Esophagus (tissue), 2 donors: ENCODE data around the gene NUDT22. TPM values are rescaled to one million over a fixed set of nuclear protein-coding genes. Genes with fewer than 3 reads are reported as not detected.
A peak's percentile ranks its signal among the peaks of the same experiment; 100 is the strongest.

ENCODE experiments used
- H3K27ac ChIP-seq, 2 donors: one replicate each; pipeline ENCODE4 v1.5.1; 2013; ENCODE audit warnings: low read depth in 2 of 2, mild to moderate bottlenecking in 2 of 2, inconsistent platforms in 1 of 2, low read length in 1 of 2, moderate library complexity in 1 of 2
- H3K27me3 ChIP-seq, 2 donors: one replicate each; pipeline ENCODE4 v1.6.1; 2013; ENCODE audit warnings: low read length in 2 of 2, control low read depth in 1 of 2, mild to moderate bottlenecking in 1 of 2; ENCODE audit not compliant: insufficient read depth in 2 of 2, control insufficient read depth in 1 of 2
- H3K36me3 ChIP-seq, 2 donors: one replicate each; pipeline ENCODE4 v1.6.1; 2013; ENCODE audit warnings: low read length in 1 of 2; ENCODE audit not compliant: control insufficient read depth in 2 of 2, insufficient read depth in 2 of 2
- H3K4me1 ChIP-seq, 2 donors: one replicate each; pipeline ENCODE4 v1.6.1; 2013; ENCODE audit warnings: low read length in 1 of 2; ENCODE audit not compliant: control insufficient read depth in 2 of 2, insufficient read depth in 2 of 2
- H3K4me3 ChIP-seq, 2 donors: one replicate each; pipeline ENCODE4 v1.5.1; 2013; ENCODE audit warnings: low read length in 2 of 2, mild to moderate bottlenecking in 2 of 2, low read depth in 1 of 2, moderate library complexity in 1 of 2
- H3K9me3 ChIP-seq, 2 donors: one replicate each; pipeline ENCODE4 v1.6.1; 2013; ENCODE audit warnings: mild to moderate bottlenecking in 2 of 2, low read depth in 1 of 2, low read length in 1 of 2, moderate library complexity in 1 of 2; ENCODE audit not compliant: control insufficient read depth in 2 of 2, insufficient read depth in 1 of 2
- WGBS, 2 donors: extraction: QIAGEN DNeasy Blood & Tissue Kit; methylation state at CpG; one replicate each; pipeline ENCODE4 v1.1.7; 2013; 5-methylcytosine and 5-hydroxymethylcytosine counted together
- polyA plus RNA-seq, 2 donors: library from polyadenylated mRNA; stranded (reverse); fragments of 200-250 nt; gene quantifications; one replicate each; pipeline ENCODE4 v1.2.3, GENCODE V29; 2013
- donor health status: healthy with polysubstance abuse.
- donor health status: Bipolar disorder and iron deficiency.

Gene NUDT22
- polyA plus RNA-seq, 2 donors, result 49.5 to 55.1 TPM

GRCh38 chr11:64251016-64251752 is 25.1 kb downstream of the NUDT22 start, which contains the start of gene PLCB3:
PLCB3 (plus strand) TSS chr11:64251530; CDS start chr11:64251650, 120 bp downstream.
- Histone ChIP-seq H3K27ac (peak within 1 kb of the TSS; percentile 64 to 84), H3K27me3 (no peaks in the 10 kb centered on the region), H3K4me3 (peak within 1 kb of the TSS; percentile 75 to 85), H3K4me1 (peaks cover 6 to 14% of the 10 kb centered on the region in 2 donors), H3K9me3 (no peaks in the 10 kb centered on the region), H3K36me3 (peaks cover 0 to 18% of the 10 kb centered on the region in 2 donors)
- WGBS, 2 donors, result 1% methylated on average over 66 to 75 of the region's 75 CpGs

- Histone ChIP-seq H3K9me3 (no peaks in the 10 kb centered on the region), H3K27ac (peak overlapping the region; percentile 64 to 84), H3K4me3 (peak overlapping the region; percentile 75 to 85), H3K27me3 (no peaks in the 10 kb centered on the region), H3K36me3 (peaks cover 3 to 23% of the 10 kb centered on the region in 2 donors), H3K4me1 (peaks cover 6 to 14% of the 10 kb centered on the region in 2 donors)
- whole genome bisulfite sequencing, 2 donors, result 0 to 1% methylated on average over 18 of the region's 18 CpGs
These were observed 25.6 kb downstream of the NUDT22 start for GRCh38 chr11:64251753-64252002.

- peaks cover 4 to 24% of the 10 kb centered on the region in 2 donors for H3K36me3 ChIP-seq
- H3K4me1 ChIP-seq, result peaks cover 6 to 14% of the 10 kb centered on the region in 2 donors
- peak overlapping the region; percentile 64 to 84 for H3K27ac ChIP-seq
- no peaks in the 10 kb centered on the region for H3K27me3 ChIP-seq
- H3K9me3 ChIP-seq, result no peaks in the 10 kb centered on the region
- H3K4me3 ChIP-seq, result peak overlapping the region; percentile 75 to 85
- 5% methylated on average over 23 of the region's 23 CpGs for WGBS, 2 donors
These were observed 26.2 kb downstream of the NUDT22 start for GRCh38 chr11:64252003-64252872.

DNA sequence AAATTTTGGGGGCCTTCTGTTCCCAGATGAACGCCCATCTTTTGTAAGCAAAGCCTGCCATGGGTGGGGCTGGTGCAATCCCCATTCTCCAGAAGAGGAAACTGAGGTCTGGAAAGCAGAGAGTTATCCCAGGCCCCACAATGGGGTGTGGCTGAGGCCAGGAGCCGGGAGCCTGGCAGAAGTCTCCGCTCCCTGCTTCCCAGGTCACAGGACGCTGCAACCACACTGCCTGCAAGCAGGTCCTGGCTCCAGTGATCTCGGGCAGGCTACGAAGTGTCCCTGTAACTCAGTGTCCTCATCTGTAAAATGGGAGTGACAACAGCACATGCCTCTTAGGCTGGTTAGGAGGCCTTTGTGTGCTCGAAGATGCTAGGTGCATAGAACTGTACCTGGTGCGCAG is 27.0 kb downstream of the NUDT22 start:
- 69 to 70% methylated on average over 8 of the region's 8 CpGs for WGBS, 2 donors
- Histone ChIP-seq H3K27me3 (no peaks in the 10 kb centered on the region), H3K36me3 (peaks cover 4 to 25% of the 10 kb centered on the region in 2 donors), H3K27ac (peak overlapping the region in 1 of 2 donors; percentile 45), H3K4me3 (peak overlapping the region in 1 of 2 donors; percentile 85), H3K4me1 (peaks cover 6 to 14% of the 10 kb centered on the region in 2 donors), H3K9me3 (no peaks in the 10 kb centered on the region)

- Histone ChIP-seq H3K27me3 (no peaks in the 10 kb centered on the region), H3K36me3 (peaks cover 4 to 29% of the 10 kb centered on the region in 2 donors), H3K27ac (no peak overlapping the region), H3K4me3 (no peak overlapping the region), H3K4me1 (peaks cover 6 to 14% of the 10 kb centered on the region in 2 donors), H3K9me3 (no peaks in the 10 kb centered on the region)
- 43 to 48% methylated on average over 5 of the region's 5 CpGs for WGBS, 2 donors
These were observed 27.4 kb downstream of the NUDT22 start for GRCh38 chr11:64253481-64253880.

DNA sequence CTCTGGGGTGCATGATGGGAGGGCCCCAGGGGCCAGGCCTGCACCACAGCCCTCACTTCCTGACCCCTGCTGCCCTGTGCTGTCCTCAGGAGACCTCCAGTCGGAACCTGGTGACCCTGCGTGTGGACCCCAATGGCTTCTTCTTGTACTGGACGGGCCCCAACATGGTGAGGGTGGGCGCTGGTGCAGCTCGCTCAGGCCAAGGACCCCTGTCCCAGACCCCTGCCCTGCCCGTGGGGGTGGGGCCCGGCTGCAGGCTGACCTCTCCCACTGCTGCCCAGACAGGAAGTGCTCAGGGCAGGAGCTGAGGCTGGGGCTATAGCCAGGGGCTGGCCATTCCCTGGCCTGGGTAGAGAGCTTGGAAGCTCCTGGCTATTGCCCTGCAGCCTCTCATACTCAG is 28.3 kb downstream of the NUDT22 start:
- Histone ChIP-seq H3K4me1 (peaks cover 6 to 14% of the 10 kb centered on the region in 2 donors), H3K9me3 (no peaks in the 10 kb centered on the region), H3K36me3 (peaks cover 8 to 36% of the 10 kb centered on the region in 2 donors), H3K27ac (no peak overlapping the region), H3K27me3 (no peaks in the 10 kb centered on the region), H3K4me3 (no peak overlapping the region)
- 89 to 94% methylated on average over 7 of the region's 7 CpGs for WGBS, 2 donors

DNA sequence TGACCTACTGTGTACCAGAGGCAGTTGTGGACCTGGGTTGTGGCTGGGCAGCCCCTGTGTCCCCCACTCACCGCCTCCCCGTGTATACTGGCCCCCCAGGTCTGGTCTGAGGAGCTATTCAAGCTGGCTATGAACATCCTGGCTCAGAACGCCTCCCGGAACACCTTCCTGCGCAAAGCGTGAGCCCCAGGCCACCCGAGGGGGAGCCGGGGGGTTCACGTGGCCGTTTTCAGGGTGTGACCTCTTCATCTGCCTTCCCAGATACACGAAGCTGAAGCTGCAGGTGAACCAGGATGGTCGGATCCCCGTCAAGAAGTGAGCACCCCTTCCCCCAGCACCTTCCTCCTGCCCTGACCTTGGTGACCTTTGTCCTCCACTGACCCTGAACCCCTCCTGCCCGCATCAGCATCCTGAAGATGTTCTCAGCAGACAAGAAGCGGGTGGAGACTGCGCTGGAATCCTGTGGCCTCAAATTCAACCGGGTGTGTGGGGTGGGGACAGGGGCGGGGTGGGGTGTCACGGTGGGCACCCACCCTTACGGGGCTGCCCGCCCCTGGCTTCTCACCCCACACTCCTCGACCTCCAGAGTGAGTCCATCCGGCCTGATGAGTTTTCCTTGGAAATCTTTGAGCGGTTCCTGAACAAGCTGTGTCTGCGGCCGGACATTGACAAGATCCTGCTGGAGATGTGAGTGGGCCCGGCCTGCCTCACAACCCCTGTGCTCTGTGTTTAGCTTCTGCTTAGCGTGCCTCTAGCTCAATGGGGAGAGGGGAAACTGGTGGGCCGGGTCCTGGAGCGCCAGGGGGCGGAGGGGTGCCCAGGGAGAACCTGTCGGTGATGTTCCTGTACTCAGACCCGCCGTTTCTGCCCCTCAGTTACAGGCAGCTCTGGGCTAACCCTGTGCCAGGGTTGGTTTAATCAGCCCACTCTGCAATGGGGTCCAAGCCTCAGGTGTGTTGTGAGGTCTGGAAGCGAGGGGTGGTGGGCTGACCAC is 29.4 kb downstream of the NUDT22 start:
- H3K9me3 ChIP-seq, result no peaks in the 10 kb centered on the region
- no peak overlapping the region for H3K27ac ChIP-seq
- no peak overlapping the region for H3K4me3 ChIP-seq
- 89% methylated on average over 35 of the region's 35 CpGs for WGBS, 2 donors
- H3K4me1 ChIP-seq, result peaks cover 5 to 14% of the 10 kb centered on the region in 2 donors
- peaks cover 11 to 47% of the 10 kb centered on the region in 2 donors for H3K36me3 ChIP-seq
- H3K27me3 ChIP-seq, result no peaks in the 10 kb centered on the region

- Histone ChIP-seq H3K36me3 (peaks cover 14 to 50% of the 10 kb centered on the region in 2 donors), H3K27me3 (no peaks in the 10 kb centered on the region), H3K9me3 (no peaks in the 10 kb centered on the region), H3K4me1 (peaks cover 0 to 8% of the 10 kb centered on the region in 2 donors), H3K4me3 (no peak overlapping the region), H3K27ac (no peak overlapping the region)
- 80 to 81% methylated on average over 15 of the region's 15 CpGs for WGBS, 2 donors
These were observed 30.2 kb downstream of the NUDT22 start for GRCh38 chr11:64256300-64256699.

DNA sequence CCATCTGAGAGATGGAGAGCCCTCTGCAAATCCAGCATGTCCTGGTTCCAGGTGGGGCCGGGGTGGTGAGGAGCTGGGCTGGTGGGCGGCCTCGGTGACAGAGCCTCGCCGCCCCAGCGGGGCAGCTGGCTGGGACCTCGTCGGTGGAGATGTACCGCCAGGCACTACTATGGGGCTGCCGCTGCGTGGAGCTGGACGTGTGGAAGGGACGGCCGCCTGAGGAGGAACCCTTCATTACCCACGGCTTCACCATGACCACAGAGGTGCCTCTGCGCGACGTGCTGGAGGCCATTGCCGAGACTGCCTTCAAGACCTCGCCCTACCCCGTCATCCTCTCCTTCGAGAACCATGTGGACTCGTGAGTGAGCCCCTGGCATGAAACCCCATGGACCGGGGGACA is 32.3 kb downstream of the NUDT22 start:
- 89 to 91% methylated on average over 18 to 24 of the region's 24 CpGs for WGBS, 2 donors
- Histone ChIP-seq H3K9me3 (no peaks in the 10 kb centered on the region), H3K27ac (no peak overlapping the region), H3K27me3 (no peaks in the 10 kb centered on the region), H3K4me1 (no peaks in the 10 kb centered on the region), H3K36me3 (peaks cover 14 to 70% of the 10 kb centered on the region in 2 donors), H3K4me3 (no peak overlapping the region)
